ENCODE data around the gene PCDHGA1. TPM values are rescaled to one million over a fixed set of nuclear protein-coding genes. Genes with fewer than 3 reads are reported as not detected.

Gene PCDHGA1
- total RNA-seq, 1 experiment from 2014 or later, result not detected

- H3K27me3 ChIP-seq (ENCODE audit: control insufficient read depth, insufficient read depth, low read length), result no peaks in the 10 kb centered on the region
- no peaks in the 10 kb centered on the region; the same call in none of the 2 replicates for H3K36me3 ChIP-seq (replicated peaks; ENCODE audit: control insufficient read depth, insufficient read depth, low read length)
- DNase-seq, result no peak
- no peak overlapping the region for H3K4me3 ChIP-seq (ENCODE audit: insufficient read depth, low read depth, low read length)
Measured at GRCh38 chr5:141507387-141508091, 177.2 kb downstream of the PCDHGA1 start.

GRCh38 chr5:141508440-141508797, 178.1 kb downstream of the PCDHGA1 start:
- Histone ChIP-seq H3K36me3 (replicated peaks; ENCODE audit: control insufficient read depth, insufficient read depth, low read length) (no peaks in the 10 kb centered on the region; the same call in none of the 2 replicates), H3K4me3 (ENCODE audit: insufficient read depth, low read depth, low read length) (peak overlapping the region; percentile 12; the same call in 1 of the 2 replicates)

GRCh38 chr5:141508798-141509611, 178.7 kb downstream of the PCDHGA1 start:
- peak; percentile 91 for DNase-seq
- peak overlapping the region; percentile 13 for H3K4me3 ChIP-seq (ENCODE audit: insufficient read depth, low read depth, low read length)

More at GRCh38 chr5:141508440-141508797, 178.1 kb downstream of the PCDHGA1 start:
- peaks cover 2% of the 10 kb centered on the region; the same call in 1 of the 2 replicates for H3K27me3 ChIP-seq (ENCODE audit: control insufficient read depth, insufficient read depth, low read length)
- no peak for DNase-seq

GRCh38 chr5:141510160-141510559, 179.8 kb downstream of the PCDHGA1 start:
- Histone ChIP-seq H3K36me3 (replicated peaks; ENCODE audit: control insufficient read depth, insufficient read depth, low read length) (no peaks in the 10 kb centered on the region; the same call in none of the 2 replicates), H3K4me3 (ENCODE audit: insufficient read depth, low read depth, low read length) (no peak overlapping the region), H3K27me3 (ENCODE audit: control insufficient read depth, insufficient read depth, low read length) (peaks cover 2% of the 10 kb centered on the region; the same call in 1 of the 2 replicates)
- DNase-seq, result no peak

More at GRCh38 chr5:141508798-141509611, 178.7 kb downstream of the PCDHGA1 start:
- peaks cover 2% of the 10 kb centered on the region; the same call in 1 of the 2 replicates for H3K27me3 ChIP-seq (ENCODE audit: control insufficient read depth, insufficient read depth, low read length)
- no peaks in the 10 kb centered on the region; the same call in none of the 2 replicates for H3K36me3 ChIP-seq (replicated peaks; ENCODE audit: control insufficient read depth, insufficient read depth, low read length)

GRCh38 chr5:141510850-141511601, 180.7 kb downstream of the PCDHGA1 start:
- Histone ChIP-seq H3K27me3 (ENCODE audit: control insufficient read depth, insufficient read depth, low read length) (peaks cover 2% of the 10 kb centered on the region; the same call in 1 of the 2 replicates), H3K36me3 (replicated peaks; ENCODE audit: control insufficient read depth, insufficient read depth, low read length) (peaks cover 1% of the 10 kb centered on the region), H3K4me3 (ENCODE audit: insufficient read depth, low read depth, low read length) (no peak overlapping the region)

GRCh38 chr5:141511771-141512325, 181.5 kb downstream of the PCDHGA1 start:
- Histone ChIP-seq H3K4me3 (ENCODE audit: insufficient read depth, low read depth, low read length) (no peak overlapping the region), H3K27me3 (ENCODE audit: control insufficient read depth, insufficient read depth, low read length) (peaks cover 2% of the 10 kb centered on the region; the same call in 1 of the 2 replicates), H3K36me3 (replicated peaks; ENCODE audit: control insufficient read depth, insufficient read depth, low read length) (peaks cover 6% of the 10 kb centered on the region)
- DNase-seq, result no peak

More at GRCh38 chr5:141510850-141511601, 180.7 kb downstream of the PCDHGA1 start:
- DNase-seq, result no peak

- H3K4me3 ChIP-seq (ENCODE audit: insufficient read depth, low read depth, low read length), result peak overlapping the region; percentile 71
Measured at GRCh38 chr5:141512390-141512910, 182.1 kb downstream of the PCDHGA1 start.

GRCh38 chr5:141512911-141513626, 182.8 kb downstream of the PCDHGA1 start:
- H3K36me3 ChIP-seq (replicated peaks; ENCODE audit: control insufficient read depth, insufficient read depth, low read length), result peaks cover 9% of the 10 kb centered on the region
- peaks cover 2% of the 10 kb centered on the region; the same call in 1 of the 2 replicates for H3K27me3 ChIP-seq (ENCODE audit: control insufficient read depth, insufficient read depth, low read length)
- H3K4me3 ChIP-seq (ENCODE audit: insufficient read depth, low read depth, low read length), result peak overlapping the region; percentile 71
- DNase-seq, result peak; percentile 84

More at GRCh38 chr5:141512390-141512910, 182.1 kb downstream of the PCDHGA1 start:
- peaks cover 2% of the 10 kb centered on the region; the same call in 1 of the 2 replicates for H3K27me3 ChIP-seq (ENCODE audit: control insufficient read depth, insufficient read depth, low read length)
- DNase-seq, result peak; percentile 98
- H3K36me3 ChIP-seq (replicated peaks; ENCODE audit: control insufficient read depth, insufficient read depth, low read length), result peaks cover 8% of the 10 kb centered on the region

- Histone ChIP-seq H3K4me3 (ENCODE audit: insufficient read depth, low read depth, low read length) (peak overlapping the region; percentile 71), H3K27me3 (ENCODE audit: control insufficient read depth, insufficient read depth, low read length) (peaks cover 2% of the 10 kb centered on the region; the same call in 1 of the 2 replicates), H3K36me3 (replicated peaks; ENCODE audit: control insufficient read depth, insufficient read depth, low read length) (peaks cover 9% of the 10 kb centered on the region)
- DNase-seq, result peak; percentile 86
Measured at GRCh38 chr5:141513627-141514329, 183.5 kb downstream of the PCDHGA1 start.

- peaks cover 11% of the 10 kb centered on the region for H3K36me3 ChIP-seq (replicated peaks; ENCODE audit: control insufficient read depth, insufficient read depth, low read length)
- no peak overlapping the region for H3K4me3 ChIP-seq (ENCODE audit: insufficient read depth, low read depth, low read length)
- peak; percentile 88 for DNase-seq
- H3K27me3 ChIP-seq (ENCODE audit: control insufficient read depth, insufficient read depth, low read length), result peaks cover 2% of the 10 kb centered on the region; the same call in 1 of the 2 replicates
Measured at GRCh38 chr5:141514330-141515133, 184.2 kb downstream of the PCDHGA1 start.

- peaks cover 11% of the 10 kb centered on the region for H3K36me3 ChIP-seq (replicated peaks; ENCODE audit: control insufficient read depth, insufficient read depth, low read length)
- DNase-seq, result no peak
- H3K4me3 ChIP-seq (ENCODE audit: insufficient read depth, low read depth, low read length), result no peak overlapping the region
- H3K27me3 ChIP-seq (ENCODE audit: control insufficient read depth, insufficient read depth, low read length), result peaks cover 2% of the 10 kb centered on the region; the same call in 1 of the 2 replicates
Measured at GRCh38 chr5:141515141-141515540, 184.8 kb downstream of the PCDHGA1 start.

All from H7 (cell line).